HEK293 (cell line): ENCODE measurements around the gene LRRC4C.

ENCODE experiments used
- CTCF ChIP-seq: fragments of 450-650 bp; formaldehyde crosslinking; IDR thresholded peaks from 2 replicates; pipeline ENCODE4 v1.5.1; 2016; ENCODE audit warnings: missing biosample characterization, missing genetic modification characterization
- ZBTB17 ChIP-seq: fragments of 450-650 bp; formaldehyde crosslinking; IDR thresholded peaks from 2 replicates; pipeline ENCODE4 v1.5.1; 2016; ENCODE audit warnings: missing biosample characterization, missing genetic modification characterization
- ZBTB49 ChIP-seq: fragments of 450-650 bp; formaldehyde crosslinking; IDR thresholded peaks from 2 replicates; pipeline ENCODE4 v1.5.1; 2016; ENCODE audit warnings: missing biosample characterization, missing genetic modification characterization, low read depth
- ZBTB8A ChIP-seq: fragments of 450-650 bp; formaldehyde crosslinking; IDR thresholded peaks from 2 replicates; pipeline ENCODE4 v1.5.1; 2016; ENCODE audit warnings: missing biosample characterization, missing genetic modification characterization
- ZNF133 ChIP-seq: fragments of 450-650 bp; formaldehyde crosslinking; IDR thresholded peaks from 2 replicates; pipeline ENCODE4 v1.5.1; 2016; ENCODE audit warnings: missing biosample characterization, missing genetic modification characterization
- ZNF239 ChIP-seq: fragments of 450-650 bp; formaldehyde crosslinking; IDR thresholded peaks from 2 replicates; pipeline ENCODE4 v1.5.1; 2016; ENCODE audit warnings: missing biosample characterization, missing genetic modification characterization
- ZNF302 ChIP-seq: fragments of 450-650 bp; formaldehyde crosslinking; IDR thresholded peaks from 2 replicates; pipeline ENCODE4 v1.5.1; 2016; ENCODE audit warnings: missing biosample characterization, missing genetic modification characterization, low read depth
- ZNF335 ChIP-seq: fragments of 450-650 bp; formaldehyde crosslinking; conservative IDR thresholded peaks from 2 replicates; pipeline ENCODE4 v1.5.1; 2016; ENCODE audit warnings: missing biosample characterization, missing genetic modification characterization
- ZNF37A ChIP-seq: fragments of 450-650 bp; IDR thresholded peaks from 2 replicates; pipeline ENCODE4 v1.5.1; 2018; ENCODE audit warnings: missing biosample characterization, missing genetic modification characterization
- ZNF488 ChIP-seq: fragments of 450-650 bp; formaldehyde crosslinking; IDR thresholded peaks from 2 replicates; pipeline ENCODE4 v1.5.1; 2016; ENCODE audit warnings: missing biosample characterization, missing genetic modification characterization
- ZNF561 ChIP-seq: fragments of 450-650 bp; IDR thresholded peaks from 2 replicates; pipeline ENCODE4 v1.5.1; 2018; ENCODE audit warnings: missing biosample characterization, missing genetic modification characterization, borderline replicate concordance
- ZNF707 ChIP-seq: fragments of 450-650 bp; formaldehyde crosslinking; IDR thresholded peaks from 2 replicates; pipeline ENCODE4 v1.5.1; 2016; ENCODE audit warnings: missing biosample characterization, missing genetic modification characterization
- ZNF830 ChIP-seq: fragments of 450-650 bp; IDR thresholded peaks from 2 replicates; pipeline ENCODE4 v1.5.0; 2018; ENCODE audit warnings: missing biosample characterization, missing genetic modification characterization, low read depth, mild to moderate bottlenecking, moderate library complexity
- ZSCAN23 ChIP-seq: fragments of 450-650 bp; formaldehyde crosslinking; IDR thresholded peaks from 2 replicates; pipeline ENCODE4 v1.5.1; 2016; ENCODE audit warnings: missing biosample characterization, missing genetic modification characterization

- TF ChIP-seq ZNF335 (tag by site-specific recombination) (no peak), ZNF830 (tag by site-specific recombination) (no peak), CTCF (tag by site-specific recombination) (no peak), ZBTB8A (tag by site-specific recombination) (no peak), ZNF302 (no peak), ZNF239 (no peak), ZNF133 (tag by site-specific recombination) (no peak), ZNF37A (tag by site-specific recombination) (no peak), ZNF707 (no peak), ZBTB49 (tag by site-specific recombination) (no peak), ZNF488 (tag by site-specific recombination) (no peak), ZSCAN23 (tag by site-specific recombination) (no peak), ZNF561 (no peak), ZBTB17 (no peak)
Observed at GRCh38 chr11:40276960-40277359, 1182.5 kb downstream of the LRRC4C start.
